ENCODE results near the gene FASTKD3. TPM values are rescaled to one million over a fixed set of nuclear protein-coding genes. Genes with fewer than 3 reads are reported as not detected.

Gene FASTKD3
- total RNA-seq, 1 donor from 2014 or later, result 8.4 TPM

DNA sequence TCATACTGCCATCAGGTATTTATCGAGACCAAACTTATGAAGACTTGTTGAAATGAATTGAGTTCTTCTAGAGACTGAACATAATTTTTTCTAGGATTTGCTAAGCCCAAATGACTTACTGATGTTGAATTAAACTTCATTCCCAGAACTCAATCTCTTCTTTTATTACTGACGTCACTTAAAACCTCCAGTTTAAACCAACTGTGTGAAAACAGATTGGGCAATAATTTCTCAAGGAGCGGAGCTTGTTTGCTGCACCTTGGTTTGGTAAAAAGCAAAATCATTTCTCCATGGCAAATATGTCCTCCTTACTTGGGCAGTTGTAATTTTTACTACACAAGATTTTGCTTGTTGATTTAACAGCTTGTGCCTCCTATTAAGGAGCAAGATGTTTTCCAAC is 55.3 kb downstream of the FASTKD3 start:
- no peak for TF ChIP-seq CTCF (conservative IDR thresholded peaks at IDR 0.05; ENCODE audit: low read depth, low read length)
- H3K4me3 ChIP-seq (ENCODE audit: low read depth, low read length), result no peak overlapping the region
- DNase-seq (ENCODE audit: low read depth), result no peak

DNA sequence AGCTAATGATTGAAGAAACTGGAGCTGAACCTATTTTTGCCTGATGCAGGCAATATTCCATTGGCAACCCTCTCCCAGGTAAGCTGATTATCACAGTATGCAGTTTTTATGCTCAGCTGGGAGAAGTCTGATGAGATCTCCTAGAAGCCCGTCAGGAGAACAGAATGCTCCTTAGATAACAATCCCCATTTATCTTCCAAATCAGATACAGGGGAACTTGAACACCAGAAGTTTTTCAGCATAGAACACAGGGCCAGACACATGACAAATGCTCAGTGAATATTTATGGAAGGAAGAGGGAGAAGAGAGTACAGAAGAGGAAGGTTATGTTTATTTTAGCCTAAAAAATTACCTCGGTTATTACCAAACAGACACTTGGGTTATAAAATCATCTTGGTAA is 55.8 kb downstream of the FASTKD3 start:
- no peak overlapping the region for H3K4me3 ChIP-seq (ENCODE audit: low read depth, low read length)
- no peak for TF ChIP-seq CTCF (conservative IDR thresholded peaks at IDR 0.05; ENCODE audit: low read depth, low read length)
- DNase-seq (ENCODE audit: low read depth), result no peak

GRCh38 chr5:7811715-7812114 is 57.1 kb downstream of the FASTKD3 start:
- TF ChIP-seq CTCF (conservative IDR thresholded peaks at IDR 0.05; ENCODE audit: low read depth, low read length), result no peak
- H3K4me3 ChIP-seq (ENCODE audit: low read depth, low read length), result no peak overlapping the region
- no peak for DNase-seq (ENCODE audit: low read depth)

Other genes with a start within 250 kb of the FASTKD3 start
- 1.2 TPM in 1 of 2 replicates, not detected in the other for gene CFAP90, start 17.9 kb downstream of the FASTKD3 start, total RNA-seq
- gene MTRR, start 117 bp upstream of the FASTKD3 start, total RNA-seq, result 20.0 and 39.9 TPM in 2 replicates

All from epithelial cell of proximal tubule (primary cell).